Iris pigment epithelial cell (primary cell): Measurements from ENCODE around the gene LRMDA.
A peak's percentile ranks its signal among the peaks of the same experiment; 100 is the strongest.

ENCODE experiments used
- DNase-seq: peaks from one replicate; pipeline ENCODE4 v3.0.0-alpha.2; 2011; ENCODE audit warnings: low read depth

The LRMDA gene

DNA sequence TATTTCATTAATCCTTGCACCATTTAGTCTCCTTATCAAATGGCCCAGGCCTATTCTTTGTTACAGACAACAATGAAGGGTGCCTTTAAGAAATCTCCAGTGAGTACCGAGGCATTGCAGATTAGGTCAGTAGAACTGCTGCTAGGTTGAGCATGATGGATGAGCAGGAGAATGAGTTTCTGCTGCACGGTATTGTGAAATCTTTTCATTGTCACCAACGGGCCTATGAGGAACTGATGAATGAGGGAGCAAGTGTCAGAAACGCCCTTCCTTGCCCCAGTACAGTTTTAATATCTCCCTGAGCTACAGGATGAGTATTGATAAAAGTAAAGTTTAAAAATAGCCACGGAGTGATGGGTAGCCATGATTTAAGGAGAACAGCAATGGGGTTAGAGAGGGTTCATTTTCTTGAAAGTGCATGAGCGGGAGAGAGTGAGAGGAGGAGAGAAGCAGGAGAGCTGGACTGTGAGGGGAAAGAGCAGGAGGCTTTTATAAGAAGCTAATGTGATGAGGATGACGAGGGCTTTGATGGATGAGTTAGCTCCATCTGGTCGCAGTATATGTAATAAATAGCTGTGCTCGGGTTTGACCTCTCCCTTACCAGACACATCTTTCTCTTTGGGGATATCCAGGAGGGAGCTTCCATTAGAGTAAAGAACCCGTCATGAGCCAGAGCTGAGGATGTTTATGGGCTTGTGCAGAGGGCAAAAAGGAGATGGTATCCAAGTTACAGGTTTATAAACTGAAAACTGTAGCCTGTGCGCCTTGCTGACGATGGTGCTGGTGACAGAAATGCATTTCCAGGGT is 526.1 kb downstream of the LRMDA start:
- no peak for DNase-seq

DNA sequence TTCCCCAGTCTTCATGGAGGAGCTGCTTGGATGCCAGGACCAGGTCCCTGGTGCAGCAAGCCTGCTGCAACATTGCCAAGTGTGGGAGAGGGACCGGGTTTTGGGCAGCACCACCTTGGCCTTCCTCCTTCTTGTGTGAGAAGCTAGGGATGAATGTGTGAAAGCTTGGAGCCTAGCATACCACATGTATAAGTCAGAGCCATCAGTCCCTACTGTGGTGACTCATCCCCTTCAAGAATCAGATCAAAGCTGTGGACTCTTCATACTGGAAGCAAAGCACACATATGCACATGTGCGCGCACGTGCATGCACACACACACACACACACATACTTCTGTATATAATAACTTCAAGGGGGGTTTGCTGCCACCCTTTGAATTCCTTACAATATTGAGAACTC is 527.8 kb downstream of the LRMDA start:
- peak; percentile 74 for DNase-seq

DNA sequence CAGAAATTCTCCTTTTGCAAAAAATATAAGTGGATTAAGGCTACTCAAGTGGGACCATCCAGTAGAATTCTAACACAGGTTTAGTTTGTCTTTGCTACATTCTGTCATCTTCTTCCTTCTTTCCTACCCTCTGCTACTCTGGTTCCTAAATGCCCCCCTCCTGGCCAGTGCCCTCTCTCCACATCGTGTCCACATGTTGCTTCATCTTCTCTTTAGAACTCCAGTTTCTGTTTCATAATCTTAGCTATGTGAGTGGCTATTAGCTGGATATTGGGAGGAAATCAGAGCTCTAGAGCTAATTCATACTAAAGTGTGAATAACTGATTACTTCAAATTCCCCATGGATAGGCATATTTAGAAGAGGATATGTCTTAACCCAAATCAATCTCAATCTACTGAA is 528.5 kb downstream of the LRMDA start:
- DNase-seq: no peak

DNA sequence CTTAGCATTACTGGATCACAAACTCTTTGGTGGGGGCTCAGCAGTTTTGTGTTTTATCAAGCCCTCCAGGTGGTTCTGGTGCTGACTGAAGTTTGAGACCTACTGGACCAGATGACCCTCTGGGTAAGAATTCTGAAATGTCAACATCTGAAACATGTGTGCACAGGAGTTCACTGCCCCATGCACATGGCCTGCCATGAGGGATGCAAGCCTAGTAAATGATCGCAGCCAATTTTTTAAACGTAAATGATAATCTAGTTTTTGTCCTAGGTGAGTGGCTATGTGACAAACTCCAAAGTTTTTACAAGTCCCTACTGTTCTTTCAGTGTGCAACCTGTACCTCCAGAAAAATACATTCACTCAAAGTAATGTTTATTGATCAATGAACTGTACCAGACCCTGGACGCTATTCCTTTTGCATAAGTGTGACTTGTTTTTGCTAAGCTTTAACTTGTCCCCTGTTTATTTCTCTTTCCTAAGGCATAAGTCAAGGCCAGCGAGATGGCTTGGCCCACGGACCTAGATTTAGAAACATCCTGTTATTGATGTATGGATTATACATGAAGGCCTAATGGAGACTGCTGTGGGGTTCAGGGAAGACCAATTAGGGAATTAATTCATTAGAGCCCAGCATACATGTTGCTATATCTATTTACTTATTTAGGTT is 531.1 kb downstream of the LRMDA start:
- no peak for DNase-seq

DNA sequence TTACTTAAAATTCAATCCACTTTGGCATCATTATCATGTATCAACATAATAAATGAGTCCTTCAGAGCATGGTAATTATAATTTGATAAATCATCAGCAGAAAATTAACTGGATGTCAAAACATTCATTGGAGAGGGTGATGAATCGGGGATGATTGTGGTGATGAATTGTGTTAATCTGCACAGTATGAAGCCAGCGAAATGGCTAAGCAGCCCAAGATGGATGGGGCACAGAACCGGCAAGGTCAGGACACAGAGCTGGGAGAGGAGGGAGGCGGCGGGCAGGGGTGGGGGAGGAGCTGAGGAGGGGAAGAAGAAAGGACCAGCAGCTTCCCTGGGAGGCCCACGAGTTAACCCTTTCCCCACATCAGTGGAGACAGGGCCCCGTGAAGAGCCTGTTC is 536.1 kb downstream of the LRMDA start:
- DNase-seq: no peak

DNA sequence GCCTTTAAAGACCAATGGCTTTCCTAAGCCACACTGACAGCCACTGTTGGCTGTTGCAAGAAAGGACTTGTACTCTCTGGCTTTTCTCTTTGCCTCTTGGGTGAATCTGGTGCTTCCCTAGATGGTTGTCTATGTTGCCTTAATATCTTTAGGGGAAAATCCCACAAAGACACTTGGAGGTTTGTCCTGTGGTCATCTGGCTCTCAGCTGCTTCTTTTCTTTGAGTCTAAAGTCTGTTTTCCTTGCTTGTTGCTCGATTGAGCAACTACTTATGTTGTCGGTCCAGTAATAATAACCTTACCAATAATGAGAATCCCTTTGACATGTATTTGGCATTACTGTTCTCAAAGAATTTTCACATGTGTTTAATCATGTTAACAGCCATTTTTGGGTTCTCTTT is 537.6 kb downstream of the LRMDA start:
- DNase-seq: no peak

DNA sequence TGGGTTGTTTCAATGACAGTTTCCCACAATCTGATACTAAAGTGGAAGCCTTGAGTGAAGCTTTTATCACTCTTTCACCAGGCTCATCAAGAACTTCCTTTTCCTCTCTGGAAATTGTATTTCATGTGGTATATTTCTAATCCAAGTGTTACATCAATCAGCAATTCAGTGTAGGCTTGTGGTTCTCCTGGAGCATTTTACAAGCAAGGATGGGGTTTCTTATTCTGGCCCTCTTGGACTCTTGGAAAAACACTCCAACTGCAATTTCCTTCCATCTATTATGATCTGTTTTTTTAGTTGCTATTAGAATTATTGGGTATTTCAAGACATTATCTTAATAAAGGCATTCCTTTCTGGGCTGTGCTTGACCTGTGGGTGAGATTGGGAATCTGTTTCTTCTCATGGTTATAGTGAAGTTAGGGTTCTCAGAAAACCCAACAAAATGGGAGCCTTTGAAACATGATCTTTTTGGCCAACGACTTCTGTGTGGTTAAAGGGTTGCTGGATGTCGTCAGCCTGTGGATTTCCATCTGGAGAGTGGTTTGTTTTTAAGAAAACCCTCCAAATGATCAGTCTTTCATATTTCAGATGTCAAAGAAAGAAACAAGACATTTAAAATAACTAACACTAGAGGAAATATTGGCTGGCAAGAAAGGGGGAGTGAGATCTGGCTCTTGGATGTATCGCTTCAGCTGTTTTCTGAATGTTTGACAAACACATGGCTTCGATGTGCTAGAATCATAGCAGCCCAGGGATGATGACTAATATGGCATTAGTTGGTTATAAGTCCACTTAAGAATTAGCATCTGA is 540.2 kb downstream of the LRMDA start:
- DNase-seq: peak; percentile 38

DNA sequence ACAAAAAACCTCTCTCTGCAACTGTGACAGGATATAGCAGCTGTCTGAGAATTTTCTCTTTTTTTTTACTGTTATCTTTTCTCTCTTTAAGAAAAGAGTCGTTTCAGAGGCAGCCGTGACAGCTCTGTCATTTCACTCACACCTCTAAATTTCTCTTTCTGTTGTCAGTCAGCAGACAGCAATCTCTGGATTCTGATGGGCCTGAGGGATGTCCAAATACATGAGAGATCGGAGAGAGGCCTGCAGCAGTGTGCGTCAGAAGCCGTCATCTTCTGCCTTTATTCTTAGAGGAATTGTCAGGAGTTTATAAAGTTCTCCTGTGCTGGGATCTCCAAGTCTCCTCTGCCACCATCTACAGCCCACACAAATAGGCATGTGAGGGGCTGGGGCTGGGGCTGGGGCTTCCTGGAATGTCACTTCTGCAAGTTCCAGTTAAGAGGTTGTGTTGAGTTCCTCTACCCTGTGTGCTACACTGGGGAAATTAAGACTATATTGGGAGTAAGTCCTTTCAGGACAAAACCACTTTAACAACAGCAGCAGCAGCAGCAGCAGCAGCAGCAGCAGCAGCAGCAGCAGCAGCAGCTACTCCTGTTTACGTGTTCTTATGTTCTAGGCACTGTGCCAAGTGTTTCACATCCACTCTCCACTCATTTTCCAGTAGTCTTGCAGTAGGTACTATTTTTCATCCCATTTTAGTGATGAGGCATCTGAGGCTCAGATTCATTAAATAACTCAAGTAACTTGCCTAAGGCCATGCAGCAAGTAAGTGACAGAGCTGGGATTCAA is 541.3 kb downstream of the LRMDA start:
- peak; percentile 73 for DNase-seq

DNA sequence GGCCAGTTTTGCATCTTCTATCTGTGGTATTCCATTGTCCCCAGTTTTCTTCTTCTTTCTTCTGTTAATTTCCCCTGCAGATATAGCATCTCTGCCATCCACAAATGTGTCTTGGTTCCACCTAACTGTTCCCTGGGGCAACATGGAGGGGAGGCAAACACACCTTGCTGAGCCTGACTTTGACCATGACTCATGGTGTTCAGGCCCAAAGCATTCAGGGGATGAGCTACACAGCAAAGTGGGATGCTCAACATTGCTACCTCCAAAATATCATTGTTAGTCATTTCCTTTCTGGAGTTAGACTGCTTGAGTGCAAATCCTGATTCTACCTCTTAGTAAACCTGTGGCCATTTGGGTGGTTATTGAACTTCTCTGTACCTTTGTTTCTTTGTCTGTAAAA is 542.7 kb downstream of the LRMDA start:
- no peak for DNase-seq

DNA sequence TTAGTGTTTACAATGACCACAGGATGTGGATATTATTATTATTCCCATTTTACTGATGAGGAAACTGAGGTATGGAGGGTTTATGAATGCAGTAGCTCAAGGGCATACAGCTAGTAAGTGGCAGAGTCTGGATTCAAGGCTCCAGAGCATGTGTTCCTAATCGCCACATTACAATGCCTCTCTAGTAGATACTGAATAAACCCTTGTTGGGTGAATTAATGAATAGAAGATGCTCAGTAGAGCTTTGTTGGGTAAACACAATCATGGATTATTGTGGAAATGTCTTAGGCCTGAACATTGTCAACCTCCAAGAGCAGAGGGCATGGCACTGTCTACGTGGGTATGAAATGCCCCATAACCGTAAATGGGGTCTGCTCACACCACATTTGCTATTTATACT is 545.3 kb downstream of the LRMDA start:
- no peak for DNase-seq

DNA sequence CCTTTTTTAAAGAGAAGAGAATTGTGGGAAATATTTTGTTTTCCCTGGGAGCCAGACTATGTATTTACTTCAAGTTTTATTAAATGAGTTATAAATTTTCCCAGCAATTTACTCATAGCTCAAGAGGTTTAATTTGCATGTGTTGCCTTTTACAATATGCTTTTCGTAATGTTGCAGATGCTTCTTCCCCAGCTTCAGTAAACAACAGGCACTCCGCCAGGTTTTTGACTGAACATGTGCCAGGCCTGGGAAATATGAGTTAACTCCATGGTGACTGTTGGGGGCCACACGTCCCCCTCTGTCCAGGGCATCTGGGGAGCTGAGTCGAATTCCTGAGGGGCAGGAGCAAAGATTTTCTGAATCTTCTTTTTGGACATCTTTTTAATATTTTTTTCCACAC is 545.7 kb downstream of the LRMDA start:
- DNase-seq: no peak

DNA sequence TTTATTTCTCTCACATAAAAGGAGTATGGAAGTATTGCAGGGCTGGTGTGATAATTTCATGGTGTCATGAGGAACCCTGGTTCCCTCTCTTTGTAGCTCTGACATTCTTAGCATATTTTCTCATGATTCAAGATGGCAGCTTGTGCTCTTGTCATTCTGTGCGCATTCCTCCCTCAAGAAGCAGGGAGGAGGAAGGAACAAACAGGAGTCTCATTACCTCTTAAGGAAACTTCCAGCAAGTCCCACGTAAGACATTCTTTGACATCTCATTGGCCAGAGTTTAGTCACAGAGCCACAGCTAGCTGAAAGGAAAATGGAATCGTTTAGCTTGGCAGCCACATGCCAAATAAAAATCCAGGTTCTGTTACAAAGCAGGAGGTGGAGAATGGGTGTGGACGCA is 546.8 kb downstream of the LRMDA start:
- DNase-seq: no peak

DNA sequence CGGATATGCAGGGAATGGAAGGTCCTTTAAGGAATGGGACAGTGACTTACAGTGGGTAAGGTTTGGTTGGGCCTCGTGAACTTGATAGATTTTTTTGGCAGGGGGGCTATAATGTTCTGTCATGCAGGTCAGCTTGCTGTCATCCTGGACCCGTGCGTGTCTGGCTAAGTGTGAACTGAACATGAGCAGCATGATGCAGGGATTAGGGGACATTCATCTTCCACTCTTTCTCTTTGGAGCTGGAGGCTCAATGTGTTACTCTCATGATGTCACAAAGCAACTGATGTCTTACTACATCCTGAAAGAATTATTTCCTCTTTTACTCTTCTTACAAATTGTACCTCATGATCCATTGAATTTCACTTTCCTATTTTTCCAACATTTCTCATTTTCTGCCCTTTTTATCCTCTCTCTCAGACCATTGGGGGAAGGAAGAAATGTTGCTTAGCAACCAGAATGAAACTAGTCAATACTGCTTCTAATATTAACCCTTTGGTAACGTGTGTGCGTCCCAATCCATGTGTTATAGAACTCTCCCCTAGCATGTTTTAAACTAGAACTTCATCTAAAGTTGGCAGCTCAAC is 549.1 kb downstream of the LRMDA start:
- no peak for DNase-seq

DNA sequence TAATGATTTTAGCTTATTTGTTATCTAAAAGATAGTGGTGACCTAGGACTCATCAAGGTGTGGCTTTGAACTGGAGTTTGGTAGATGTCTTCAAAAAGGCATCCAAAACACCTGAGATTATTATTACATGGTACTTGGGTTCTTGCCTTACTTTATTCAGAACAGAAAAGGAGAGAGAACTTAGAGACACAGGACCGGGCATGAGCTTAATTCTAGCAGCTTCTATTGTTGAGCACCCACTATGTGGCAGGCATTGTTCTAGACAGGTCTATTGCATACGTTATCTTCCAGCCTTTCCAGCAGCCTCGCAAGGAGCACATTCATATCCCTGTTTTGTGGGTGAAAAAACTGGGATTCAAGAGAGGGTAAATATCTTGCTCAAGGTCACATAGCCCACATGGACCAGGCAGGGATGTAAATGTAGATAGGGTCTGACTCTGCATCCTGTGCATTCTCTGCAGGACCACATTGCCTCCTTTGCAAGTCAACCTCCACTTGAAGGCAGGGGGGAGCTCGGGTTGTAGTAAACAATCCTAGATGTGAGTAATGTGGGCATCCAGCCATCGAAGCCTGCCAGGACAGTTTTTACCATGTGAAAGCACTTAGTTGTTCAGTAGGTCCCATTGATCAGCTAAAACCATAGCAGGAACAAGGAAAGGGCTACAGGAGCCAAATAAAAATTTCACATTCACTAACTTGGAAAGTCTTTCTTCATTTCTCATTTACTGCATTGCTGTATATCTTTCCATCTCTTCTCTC is 551.4 kb downstream of the LRMDA start:
- DNase-seq: peak; percentile 6

DNA sequence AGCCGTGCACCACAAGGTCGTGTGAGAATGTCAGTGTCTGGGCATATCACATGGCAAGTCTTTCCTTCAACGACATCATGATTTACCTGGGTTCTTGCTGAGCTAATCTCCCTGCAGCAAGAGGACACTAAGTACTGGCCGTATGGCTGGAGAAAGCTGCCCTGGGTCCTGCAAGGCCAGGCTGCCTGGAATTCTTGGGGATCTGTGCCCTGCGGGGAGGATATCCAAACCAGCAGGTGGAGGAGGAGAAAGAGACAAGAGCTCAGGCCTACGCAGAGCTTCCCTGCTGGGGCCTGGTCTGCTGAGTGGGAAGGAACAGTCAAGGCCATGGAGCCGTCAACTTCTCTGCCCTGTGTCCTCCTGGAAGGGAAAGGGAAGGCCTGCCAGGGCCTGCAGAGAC is 552.6 kb downstream of the LRMDA start:
- DNase-seq: no peak

DNA sequence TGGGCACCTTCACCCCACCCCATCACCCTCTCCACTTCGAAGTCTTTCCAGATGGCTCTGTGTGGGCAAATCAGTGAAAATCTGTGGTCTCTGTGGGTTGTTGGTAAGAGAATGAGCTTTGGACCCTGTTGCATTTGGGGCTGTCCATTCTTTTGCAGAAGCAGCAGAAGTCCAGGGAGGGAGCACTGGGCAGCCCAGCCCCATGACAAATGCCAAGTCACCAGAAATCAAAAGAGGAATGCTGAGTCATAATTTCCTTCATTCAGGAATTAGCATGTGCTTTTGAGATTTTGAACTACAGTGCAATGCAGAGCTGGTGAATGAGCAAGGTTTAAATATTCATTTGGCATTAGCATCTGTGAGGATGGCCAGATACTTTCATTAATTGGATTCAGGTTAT is 556.2 kb downstream of the LRMDA start:
- DNase-seq: no peak

DNA sequence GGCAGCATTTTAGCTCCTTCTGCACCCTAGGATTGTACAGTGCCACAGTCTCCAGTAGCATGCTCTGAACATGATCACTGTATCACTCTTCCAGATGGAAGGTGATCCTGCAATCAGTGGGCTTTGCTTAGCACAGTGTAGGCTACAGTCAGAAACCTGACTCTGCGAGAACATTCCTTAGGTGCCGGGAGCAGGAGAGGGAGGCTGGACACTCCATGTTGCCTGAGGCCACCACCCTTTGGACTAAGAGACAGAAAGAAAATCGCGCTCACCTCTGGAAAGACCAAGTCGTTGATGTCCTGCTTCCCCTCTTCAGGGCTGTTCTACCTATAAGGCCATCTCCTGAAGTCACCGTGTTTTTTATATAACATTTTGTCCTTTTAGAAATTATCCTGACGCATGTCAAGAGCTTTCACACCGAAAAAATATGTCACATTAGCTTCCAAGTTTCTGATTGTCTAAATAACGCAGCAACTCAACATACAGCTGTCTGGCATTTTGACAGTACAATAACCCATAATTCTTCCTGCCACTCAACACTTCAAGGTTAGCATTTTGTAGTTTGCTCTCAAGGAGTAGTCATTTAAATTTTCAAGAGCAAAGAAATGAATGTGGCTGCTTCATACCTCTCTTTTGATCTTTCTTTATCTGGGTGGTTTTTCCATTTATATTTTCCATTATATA is 563.1 kb downstream of the LRMDA start:
- DNase-seq: no peak

DNA sequence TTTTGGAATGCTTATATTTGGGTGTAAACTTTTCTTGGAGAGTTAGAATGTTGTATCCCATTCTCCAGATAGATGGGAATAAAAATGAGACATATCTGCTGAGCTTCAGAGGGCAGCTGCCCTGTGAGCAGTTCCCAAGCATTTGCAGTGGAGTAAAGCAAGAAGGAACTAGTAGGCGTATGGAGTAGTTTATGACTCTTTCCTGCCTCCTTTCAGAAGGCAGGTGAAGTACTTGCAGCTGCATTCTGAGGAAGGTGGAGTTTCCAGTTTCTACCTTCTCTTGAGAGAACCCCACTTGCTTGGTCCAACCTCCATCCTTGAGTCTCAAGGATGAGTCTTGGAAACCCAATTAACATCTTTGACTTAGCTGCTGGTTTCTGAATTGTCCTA is 563.6 kb downstream of the LRMDA start:
- DNase-seq: no peak

DNA sequence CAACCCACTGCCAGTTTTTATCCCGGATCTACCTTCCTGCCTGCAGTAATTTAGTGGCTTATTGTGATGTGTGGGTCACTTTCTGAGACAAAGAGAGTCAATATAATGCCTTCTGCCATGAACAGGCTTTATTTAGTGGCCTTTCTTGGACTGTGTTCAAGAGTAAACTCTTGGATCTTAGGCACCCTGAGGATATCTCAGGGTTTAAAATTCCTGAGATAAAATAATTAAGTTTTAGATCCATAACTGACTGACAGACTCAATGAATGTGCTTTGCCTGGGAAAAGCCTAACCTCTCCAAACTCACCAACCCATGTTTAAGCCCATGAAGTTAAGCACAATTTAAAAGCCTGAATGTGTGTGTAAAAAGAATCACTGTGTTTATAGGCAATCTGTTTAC is 564.3 kb downstream of the LRMDA start:
- no peak for DNase-seq

DNA sequence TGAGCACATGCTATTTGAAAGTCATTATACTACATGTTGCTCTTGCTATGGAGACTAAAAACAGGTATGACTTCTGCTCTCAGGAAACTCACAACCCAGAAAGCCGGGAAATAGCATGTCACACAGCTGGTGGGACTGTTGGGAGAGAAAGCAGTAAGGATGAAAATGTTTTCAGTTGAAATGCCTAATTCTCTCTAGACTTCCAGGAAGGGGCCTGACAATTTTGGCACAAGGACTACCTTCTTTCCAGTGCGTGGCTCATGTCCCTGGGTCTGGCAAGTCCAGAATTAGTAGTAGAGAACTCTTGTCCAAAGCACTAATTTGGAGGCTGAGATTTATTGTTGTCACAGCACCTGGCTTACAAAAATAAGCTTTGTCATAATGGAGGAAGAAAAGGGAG is 567.6 kb downstream of the LRMDA start:
- DNase-seq: no peak
